Liver (tissue), 10 donors: ENCODE measurements around the gene TOX4. TPM values are rescaled to one million over a fixed set of nuclear protein-coding genes. Genes with fewer than 3 reads are reported as not detected.
"Not testable (repeated sequence)": the region's sequence is repeated elsewhere in the genome, so short reads cannot be mapped to it uniquely, and the experiment has no call there.

Source experiments
- DNase-seq: peaks from one replicate; pipeline ENCODE4 v3.0.0-alpha.2; 2017; ENCODE audit warnings: low spot score
- H3K27ac ChIP-seq, 2 donors: one replicate each; pipeline ENCODE4 v1.7.0; 2013; ENCODE audit warnings: inconsistent platforms in 2 of 2, low read length in 2 of 2, control low read depth in 1 of 2, low read depth in 1 of 2, mild to moderate bottlenecking in 1 of 2
- H3K27me3 ChIP-seq, 4 donors: one replicate each; pipeline versions ENCODE4 v1.6.1 to v1.7.0; 2013; ENCODE audit warnings: low read length in 3 of 4, inconsistent platforms in 1 of 4, mild to moderate bottlenecking in 1 of 4, moderate library complexity in 1 of 4; ENCODE audit not compliant: control insufficient read depth in 4 of 4, insufficient read depth in 4 of 4
- H3K36me3 ChIP-seq, 4 donors: one replicate each; pipeline versions ENCODE4 v1.6.1 to v1.7.0; 2013; ENCODE audit warnings: low read length in 3 of 4, mild to moderate bottlenecking in 3 of 4, low read depth in 1 of 4, moderate library complexity in 1 of 4; ENCODE audit not compliant: control insufficient read depth in 4 of 4, insufficient read depth in 3 of 4
- H3K4me1 ChIP-seq, 4 donors: one replicate each; pipeline versions ENCODE4 v1.6.1 to v1.7.0; 2013; ENCODE audit warnings: low read length in 3 of 4, mild to moderate bottlenecking in 3 of 4, moderate library complexity in 1 of 4; ENCODE audit not compliant: control insufficient read depth in 4 of 4, insufficient read depth in 4 of 4
- H3K4me3 ChIP-seq, 3 donors: one replicate each; pipeline versions ENCODE4 v1.6.1 to v1.7.0; 2013; ENCODE audit warnings: low read length in 3 of 3, control low read depth in 1 of 3, low read depth in 1 of 3, mild to moderate bottlenecking in 1 of 3
- H3K9ac ChIP-seq, 2 donors: one replicate each; pipeline ENCODE4 v1.7.0; 2013; ENCODE audit warnings: low read length in 2 of 2, mild to moderate bottlenecking in 2 of 2, moderate library complexity in 2 of 2, control low read depth in 1 of 2, low read depth in 1 of 2
- H3K9me3 ChIP-seq, 4 donors: one replicate each; pipeline versions ENCODE4 v1.6.1 to v1.7.0; 2013; ENCODE audit warnings: low read length in 3 of 4; ENCODE audit not compliant: control insufficient read depth in 4 of 4
- ATF3 ChIP-seq: IDR thresholded peaks from 2 replicates; pipeline ENCODE4 v1.6.1; 2016; ENCODE audit warnings: antibody characterized with exemption
- EGR1 ChIP-seq, 2 donors: IDR thresholded peaks; 2 replicates each; pipeline ENCODE4 v1.6.1; 2016 to 2018; ENCODE audit warnings: antibody characterized with exemption in 2 of 2, low read depth in 2 of 2
- FOXA1 ChIP-seq: IDR thresholded peaks from 2 replicates; pipeline ENCODE4 v1.6.1; 2016; ENCODE audit warnings: antibody characterized with exemption
- REST ChIP-seq: IDR thresholded peaks from 2 replicates; pipeline ENCODE4 v1.6.1; 2016; ENCODE audit warnings: antibody characterized with exemption, mild to moderate bottlenecking
- YY1 ChIP-seq: IDR thresholded peaks from 2 replicates; pipeline ENCODE4 v1.6.1; 2016; ENCODE audit warnings: antibody characterized with exemption, mild to moderate bottlenecking
- ZBTB33 ChIP-seq: IDR thresholded peaks from 2 replicates; pipeline ENCODE4 v1.6.1; 2016; ENCODE audit warnings: antibody characterized with exemption
- WGBS: extraction: QIAGEN DNeasy Blood & Tissue Kit; methylation state at CpG from one replicate; pipeline ENCODE4 v1.1.7; 2013; 5-methylcytosine and 5-hydroxymethylcytosine counted together
- polyA plus RNA-seq, 2 donors: library from polyadenylated mRNA; stranded (reverse) in 1 of 2; unstranded in 1 of 2; fragments of 200-250 nt in 1 of 2; fragments of >200 nt in 1 of 2; fragmentation: Nextera tagmentation in 1 of 2; extraction: Ambion mirVana in 1 of 2; gene quantifications; one replicate each; pipeline versions ENCODE4 v1.2.1 to v1.2.3, GENCODE V29; 2013 to 2015
- small RNA-seq: library from RNA; depleted of rRNA; stranded (forward); fragments of <200 nt; gene quantifications from one replicate; pipeline ENCODE3, GENCODE V24; 2014
- total RNA-seq, 2 donors: library from RNA; depleted of rRNA; stranded (reverse); fragments of >200 nt; gene quantifications; one replicate each; pipeline ENCODE4 v1.2.3, GENCODE V29; 2014
- donor health status: healthy.
- donor health status: healthy.
- donor health status: healthy.
- donor health status: healthy.
- donor health status: healthy.

The TOX4 gene
- total and polyA plus RNA-seq, 4 donors: 16.9 to 29.8 (median 20.4) TPM

GRCh38 chr14:21543521-21543960 lies 66.5 kb downstream of the TOX4 start:
- H3K9me3 ChIP-seq: no peaks in the 10 kb centered on the region
- H3K4me3 ChIP-seq: no peak overlapping the region
- H3K9ac ChIP-seq: no peak overlapping the region
- 56% methylated on average over 7 of the region's 7 CpGs for WGBS
- TF ChIP-seq YY1 (no peak), EGR1 (IDR thresholded peaks at IDR 0.05; ENCODE audit: low read depth in 2 of 2) (no peak), ZBTB33 (no peak), ATF3 (no peak)
- DNase-seq: no peak
- H3K27me3 ChIP-seq: no peaks in the 10 kb centered on the region
- H3K36me3 ChIP-seq: no peaks in the 10 kb centered on the region
- no peaks in the 10 kb centered on the region for H3K4me1 ChIP-seq
- H3K27ac ChIP-seq: no peak overlapping the region

- Histone ChIP-seq H3K9ac (no peak overlapping the region), H3K4me3 (no peak overlapping the region), H3K27ac (no peak overlapping the region), H3K36me3 (no peaks in the 10 kb centered on the region), H3K4me1 (no peaks in the 10 kb centered on the region), H3K9me3 (no peaks in the 10 kb centered on the region), H3K27me3 (no peaks in the 10 kb centered on the region)
- no peak for TF ChIP-seq FOXA1
- no peak for TF ChIP-seq REST
- 65% methylated on average over 5 of the region's 5 CpGs for WGBS
- no peak for DNase-seq
Observed at GRCh38 chr14:21543963-21544362, 67.0 kb downstream of the TOX4 start.

- H3K9ac ChIP-seq, DNase-seq, H3K9me3 ChIP-seq, H3K27ac ChIP-seq, H3K36me3 ChIP-seq, H3K27me3 ChIP-seq, H3K4me3 ChIP-seq, H3K4me1 ChIP-seq: not testable (repeated sequence)
- WGBS: 83% methylated on average over 7 of the region's 7 CpGs
Observed at GRCh38 chr14:21544588-21544987, 67.6 kb downstream of the TOX4 start.

Small RNA genes lying within 50 kb of the gene (small RNA-seq; reads per million reads assigned to genes)
- not detected for gene RN7SL650P

Other genes with a start within 250 kb of the TOX4 start
- 100 to 1,000 TPM; 286 to 384 TPM for gene HNRNPC, start 207.8 kb upstream of the TOX4 start, total RNA-seq
- gene HNRNPC, start 207.8 kb upstream of the TOX4 start, polyA plus RNA-seq: 100 to 1,000 TPM; 119 to 254 TPM
- gene RPGRIP1, start 197.1 kb upstream of the TOX4 start, total RNA-seq: 1 to 10 TPM in 1 of 2 donors, under 1 TPM in 1; 0.42 to 1.3 TPM
- under 1 TPM; 0.27 to 0.38 TPM for gene RPGRIP1, start 197.1 kb upstream of the TOX4 start, polyA plus RNA-seq
- 10 to 100 TPM; 27.9 to 51.6 TPM for gene SUPT16H, start 93.2 kb upstream of the TOX4 start, total RNA-seq
- 10 to 100 TPM; 18.6 to 19.8 TPM for gene SUPT16H, start 93.2 kb upstream of the TOX4 start, polyA plus RNA-seq
- gene CHD8, start 21.1 kb upstream of the TOX4 start, total RNA-seq: 10 to 100 TPM; 27.3 to 29.5 TPM
- 10 to 100 TPM in 1 of 2 donors, 1 to 10 TPM in 1; 9.6 to 11.1 TPM for gene CHD8, start 21.1 kb upstream of the TOX4 start, polyA plus RNA-seq
- gene RAB2B, start 236 bp upstream of the TOX4 start, total RNA-seq: 10 to 100 TPM; 14.2 to 60.9 TPM
- gene RAB2B, start 236 bp upstream of the TOX4 start, polyA plus RNA-seq: 1 to 10 TPM; 4.2 to 6.6 TPM
- gene METTL3, start 34.1 kb downstream of the TOX4 start, total RNA-seq: 10 to 100 TPM; 26.0 to 50.8 TPM
- gene METTL3, start 34.1 kb downstream of the TOX4 start, polyA plus RNA-seq: 10 to 100 TPM; 10.5 to 23.8 TPM
- 1 to 10 TPM in 1 of 2 donors, under 1 TPM in 1; 0.92 to 2.9 TPM for gene SALL2, start 49.2 kb downstream of the TOX4 start, total RNA-seq
- under 1 TPM; 0.49 to 0.63 TPM for gene SALL2, start 49.2 kb downstream of the TOX4 start, polyA plus RNA-seq
- gene OR10G3, start 102.9 kb downstream of the TOX4 start, total RNA-seq: not detected
- not detected for gene OR10G3, start 102.9 kb downstream of the TOX4 start, polyA plus RNA-seq
- not detected for gene OR10G2, start 157.7 kb downstream of the TOX4 start, total RNA-seq
- not detected for gene OR10G2, start 157.7 kb downstream of the TOX4 start, polyA plus RNA-seq
- not detected for gene OR4E2, start 176.6 kb downstream of the TOX4 start, total RNA-seq
- not detected for gene OR4E2, start 176.6 kb downstream of the TOX4 start, polyA plus RNA-seq
- not detected for gene OR4E1, start 196.6 kb downstream of the TOX4 start, total RNA-seq
- not detected for gene OR4E1, start 196.6 kb downstream of the TOX4 start, polyA plus RNA-seq